ENCODE measurements around the gene SNX11.

DNA sequence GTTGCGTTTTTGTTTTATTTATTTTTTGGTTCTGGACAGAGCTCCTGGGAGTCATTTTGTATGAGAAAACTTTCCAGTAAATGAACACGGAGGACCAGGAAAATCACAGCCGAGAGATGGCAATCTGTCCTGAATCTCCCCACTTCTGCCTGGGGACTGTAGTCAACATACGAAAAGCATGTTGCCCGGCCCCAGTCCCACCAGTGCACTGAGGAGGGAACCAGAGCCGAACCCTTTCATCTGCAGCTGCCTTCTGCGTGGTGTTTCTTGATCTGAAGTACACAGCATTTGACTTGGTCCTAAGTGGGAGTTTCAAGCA lies 18.9 kb downstream of the SNX11 start:
- TF ChIP-seq CTCF (IDR thresholded peaks at IDR 0.05) (no peak), POLR2AphosphoS5 (IDR thresholded peaks at IDR 0.05) (no peak), POLR2A (IDR thresholded peaks at IDR 0.05) (no peak)

Measured in suprapubic skin (tissue), 4 donors.